HCT116 (cell line): Measurements from ENCODE around the gene RFLNA. TPM values are rescaled to one million over a fixed set of nuclear protein-coding genes. Genes with fewer than 3 reads are reported as not detected.

Source experiments
- ATAC-seq: fragments of 200-7000 bp; cut with Tn5 transposase; 2 replicates; pipeline ENCODE4 v1.9.1; 2020; ENCODE audit warnings: mild to moderate bottlenecking, moderate library complexity
- BruUV-seq: library from RNA; stranded (reverse); fragments of 400-500 nt; replicated peaks from 2 replicates; lab custom pipeline; 2021; lab: Mats Ljungman, UMichigan
- CTCF ChIA-PET: fragments of 300-600 bp; sonication (Branson Sonifier 250); formaldehyde crosslinking; loops from one replicate; lab custom pipeline; 2021; ENCODE audit warnings: antibody characterized with exemption; lab: Charles Lee
- POLR2A ChIA-PET: fragments of 300-600, 350-600 bp; sonication (Branson Sonifier 250); formaldehyde crosslinking; loops from one replicate; lab custom pipeline; 2021; ENCODE audit warnings: antibody characterized with exemption; lab: Charles Lee
- RAD21 ChIA-PET, 2 experiments: fragments of 300-600 bp; sonication (Branson Sonifier 250); formaldehyde crosslinking; loops; one replicate each; lab custom pipeline; 2023; ENCODE audit warnings: low total read pairs in 2 of 2; ENCODE audit not compliant: uncharacterized antibody in 2 of 2, unreplicated experiment in 2 of 2, low non-redundant PET in 1 of 2; lab: Charles Lee
- DNase-seq: peaks from one replicate; pipeline ENCODE4 v3.0.0-alpha.2; 2010; ENCODE audit warnings: low read depth, low spot score
- H2AFZ ChIP-seq: fragments of 200-600 bp; shearing (Covaris generic), sonication (generic); 2 replicates; pipeline ENCODE4 v1.6.1; 2017; ENCODE audit warnings: low read depth, mixed run types, mixed read lengths, antibody characterized with exemption, low read length; ENCODE audit not compliant: poor library complexity, severe bottlenecking
- H3K27ac ChIP-seq: 2 replicates; pipeline ENCODE4 v1.5.1; 2012; ENCODE audit warnings: low read depth, low read length
- H3K27me3 ChIP-seq: fragments of 200-600 bp; sonication (generic); 2 replicates; pipeline ENCODE4 v1.6.1; 2016; ENCODE audit warnings: mixed run types, low read length, mixed read lengths; ENCODE audit not compliant: insufficient read depth
- H3K36me3 ChIP-seq, 2 experiments: fragments of 200-500 bp in 1 of 2; fragments of 200-600 bp in 1 of 2; sonication (Bioruptor generic) in 1 of 2; sonication (generic) in 1 of 2; 2 replicates each; pipeline versions ENCODE4 v1.5.1 to v1.6.1; 2014 to 2016; ENCODE audit warnings: low read length in 2 of 2, inconsistent platforms in 1 of 2, mixed read lengths in 1 of 2, mixed run types in 1 of 2; ENCODE audit not compliant: insufficient read depth in 2 of 2, control insufficient read depth in 1 of 2
- H3K4me1 ChIP-seq, 2 experiments: fragments of 200-600 bp in 1 of 2; sonication (generic) in 1 of 2; 2 replicates each; pipeline versions ENCODE4 v1.5.1 to v1.6.1; 2012 to 2017; ENCODE audit warnings: low read length in 2 of 2, inconsistent platforms in 1 of 2, mild to moderate bottlenecking in 1 of 2, mixed read lengths in 1 of 2, mixed run types in 1 of 2, moderate library complexity in 1 of 2; ENCODE audit not compliant: insufficient read depth in 2 of 2, control insufficient read depth in 1 of 2
- H3K4me2 ChIP-seq: fragments of 200-600 bp; sonication (generic); 2 replicates; pipeline ENCODE4 v1.6.1; 2017; ENCODE audit warnings: mixed run types, low read length, mixed read lengths
- H3K4me3 ChIP-seq, 2 experiments: fragments of 200-600 bp in 1 of 2; sonication (generic) in 1 of 2; replicated peaks in 1 of 2; 2 replicates each; pipeline ENCODE4 v1.5.1; 2011 to 2016; ENCODE audit warnings: low read length in 2 of 2, control low read depth in 1 of 2, low read depth in 1 of 2, mild to moderate bottlenecking in 1 of 2, mixed read lengths in 1 of 2, mixed run types in 1 of 2
- H3K79me2 ChIP-seq: fragments of 200-600 bp; sonication (generic); 2 replicates; pipeline ENCODE4 v1.6.1; 2017; ENCODE audit warnings: mild to moderate bottlenecking, mixed run types, low read length, moderate library complexity, mixed read lengths; ENCODE audit not compliant: insufficient read depth
- H3K9ac ChIP-seq: fragments of 200-600 bp; sonication (generic); 2 replicates; pipeline ENCODE4 v1.6.1; 2016; ENCODE audit warnings: low read length, mixed read lengths
- H3K9me2 ChIP-seq: fragments of 200-600 bp; sonication (generic), shearing (Covaris generic); 2 replicates; pipeline ENCODE4 v1.6.1; 2017; ENCODE audit warnings: mixed run types, mild to moderate bottlenecking, moderate library complexity; ENCODE audit not compliant: insufficient read depth
- H3K9me3 ChIP-seq, 2 experiments: fragments of 200-500 bp in 1 of 2; fragments of 200-600 bp in 1 of 2; sonication (Bioruptor generic) in 1 of 2; sonication (generic) in 1 of 2; 2 replicates each; pipeline ENCODE4 v1.6.1; 2014 to 2017; ENCODE audit warnings: low read length in 2 of 2, mixed read lengths in 2 of 2, inconsistent platforms in 1 of 2, low read depth in 1 of 2, mild to moderate bottlenecking in 1 of 2, mixed run types in 1 of 2, moderate library complexity in 1 of 2; ENCODE audit not compliant: control insufficient read depth in 1 of 2, insufficient read depth in 1 of 2
- H4K20me1 ChIP-seq: fragments of 200-600 bp; sonication (generic), shearing (Covaris generic); 2 replicates; pipeline ENCODE4 v1.6.1; 2017; ENCODE audit warnings: mixed run types, mild to moderate bottlenecking, moderate library complexity; ENCODE audit not compliant: insufficient read depth
- EGR1 ChIP-seq: IDR thresholded peaks from 2 replicates; pipeline ENCODE4 v1.6.1; 2012; ENCODE audit warnings: low read depth
- FOSL1 ChIP-seq: IDR thresholded peaks from 2 replicates; pipeline ENCODE4 v1.6.1; 2012; ENCODE audit warnings: low read depth
- REST ChIP-seq: IDR thresholded peaks from 2 replicates; pipeline ENCODE4 v1.6.1; 2012; ENCODE audit warnings: low read depth
- SRF ChIP-seq: IDR thresholded peaks from 2 replicates; pipeline ENCODE4 v1.6.1; 2012; ENCODE audit warnings: low read depth
- ZNF274 ChIP-seq: fragments of 200-500 bp; sonication (Bioruptor generic); IDR thresholded peaks from 2 replicates; pipeline ENCODE4 v1.6.1; 2014; ENCODE audit warnings: mild to moderate bottlenecking, low read depth, low read length, inconsistent platforms
- intact Hi-C: fragments of 100-400 bp; cut with micrococcal nuclease; formaldehyde crosslinking; loops from 2 replicates; pipeline ENCODE4 v1.10.0; 2022
- total RNA-seq: library from RNA; stranded (reverse); gene quantifications from one replicate; pipeline ENCODE4 v1.2.1, GENCODE V29; 2021; ENCODE audit not compliant: unreplicated experiment

The RFLNA gene
- total RNA-seq, 1 experiment from 2014 or later = not detected

- intact Hi-C loops = no loop called here
- Histone ChIP-seq H3K4me2 (no peak overlapping the region), H3K4me1 (no peaks in the 10 kb centered on the region), H3K9ac (no peak overlapping the region), H3K4me3 (no peak overlapping the region), H3K9me2 (no peaks in the 10 kb centered on the region), H2AFZ (no peak overlapping the region), H3K36me3 (no peaks in the 10 kb centered on the region), H3K27me3 (no peaks in the 10 kb centered on the region), H4K20me1 (no peaks in the 10 kb centered on the region), H3K79me2 (no peaks in the 10 kb centered on the region), H3K27ac (no peak overlapping the region), H3K9me3 (no peaks in the 10 kb centered on the region)
- TF ChIP-seq FOSL1 (no peak), EGR1 (no peak), SRF (no peak), REST (no peak), ZNF274 (no peak)
- ChIA-PET RAD21 (no interaction called here), POLR2A (no interaction called here), CTCF (no interaction called here)
- no peak for DNase-seq
- no peak for ATAC-seq
- no TSS peak for BruUV-seq
Measured at GRCh38 chr12:124293286-124294003, 1.4 kb upstream of the RFLNA start.
